ENCODE results near the gene SLC35F4. TPM values are rescaled to one million over a fixed set of nuclear protein-coding genes. Genes with fewer than 3 reads are reported as not detected.

SLC35F4 gene
- polyA plus RNA-seq, 1 donor, result 0.37 TPM

- DNase-seq (ENCODE audit: low read depth), result peak; percentile 13
These were observed 332.7 kb downstream of the SLC35F4 start for GRCh38 chr14:57533214-57533613.

DNA sequence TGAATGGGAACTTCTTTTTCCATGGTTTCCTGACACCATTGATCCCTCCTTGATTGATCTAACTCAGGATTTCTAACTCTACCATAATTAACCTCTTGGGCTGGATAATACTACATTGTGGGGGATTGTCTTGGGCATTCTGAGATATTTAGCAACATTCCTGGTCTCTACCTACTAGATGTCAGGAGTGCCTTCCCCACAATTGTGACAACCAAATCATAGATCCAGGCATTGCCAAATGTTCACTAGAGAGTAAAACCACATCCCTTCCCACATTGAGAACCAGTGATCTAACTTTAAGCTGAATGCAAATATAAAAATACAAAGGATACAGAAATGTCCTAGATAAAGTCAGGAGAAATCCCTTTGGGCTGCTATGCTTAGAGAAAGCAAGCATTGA lies 335.3 kb downstream of the SLC35F4 start:
- DNase-seq (ENCODE audit: low read depth), result no peak

- DNase-seq (ENCODE audit: low read depth), result no peak
These were observed 338.9 kb downstream of the SLC35F4 start for GRCh38 chr14:57526942-57527341.

GRCh38 chr14:57519043-57519442 lies 346.8 kb downstream of the SLC35F4 start:
- DNase-seq (ENCODE audit: low read depth), result no peak

Data from forelimb muscle (tissue), 1 donor.